Pancreas (tissue), 10 donors: ENCODE data around the gene SHISAL1. TPM values are rescaled to one million over a fixed set of nuclear protein-coding genes. Genes with fewer than 3 reads are reported as not detected.
A peak's percentile ranks its signal among the peaks of the same experiment; 100 is the strongest.

Experiments used
- ATAC-seq, 4 donors: fragments of 200-7000 bp; cut with Tn5 transposase; one replicate each; pipeline versions ENCODE4 v1.8.0 to v1.9.1; 2020; ENCODE audit warnings: mild to moderate bottlenecking in 4 of 4, moderate library complexity in 4 of 4
- DNase-seq, 6 donors: peaks; one replicate each; pipeline ENCODE4 v3.0.0-alpha.2; 2020
- FAIRE-seq: peaks from 2 replicates; lab custom pipeline; 2012; peaks lifted over from hg19 to GRCh38; lab: Jason Lieb, UNC
- H3K27ac ChIP-seq, 4 donors: fragments of 200-600 bp; sonication (generic); 1 replicate in 3 of 4; 2 replicates in 1 of 4; pipeline versions ENCODE4 v1.5.0 to v1.8.0; 2020
- H3K27me3 ChIP-seq, 4 donors: fragments of 200-600 bp; one replicate each; pipeline ENCODE4 v1.8.0; 2021
- H3K36me3 ChIP-seq, 3 donors: fragments of 200-600 bp; sonication (generic) in 1 of 3; one replicate each; pipeline versions ENCODE4 v1.5.0 to v1.8.0; 2020 to 2021
- H3K4me1 ChIP-seq, 3 donors: fragments of 200-600 bp; one replicate each; pipeline ENCODE4 v1.8.0; 2021
- H3K4me3 ChIP-seq, 4 donors: fragments of 200-600 bp; sonication (generic) in 2 of 4; one replicate each; pipeline versions ENCODE4 v1.5.0 to v1.8.0; 2020 to 2021
- H3K9me3 ChIP-seq, 4 donors: fragments of 200-600 bp; one replicate each; pipeline ENCODE4 v1.8.0; 2021
- CTCF ChIP-seq, 4 donors: fragments of 200-600 bp; sonication (generic) in 3 of 4; IDR thresholded peaks; one replicate each; pipeline versions ENCODE4 v1.5.0 to v1.8.0; 2021; ENCODE audit warnings: antibody characterized with exemption in 4 of 4
- WGBS, 2 donors: extraction: QIAGEN DNeasy Blood & Tissue Kit; methylation state at CpG; one replicate each; pipeline ENCODE4 v1.1.7; 2013; 5-methylcytosine and 5-hydroxymethylcytosine counted together
- intact Hi-C, 3 donors: fragments of 100-400 bp; cut with DNase I; formaldehyde crosslinking; loops; one replicate each; pipeline versions ENCODE4 v1.11.1 to v1.14.2; 2022
- polyA plus RNA-seq, 2 donors: library from polyadenylated mRNA; stranded (reverse); fragments of 200-250 nt; gene quantifications; one replicate each; pipeline ENCODE4 v1.2.3, GENCODE V29; 2013
- total RNA-seq, 6 donors: library from RNA; stranded (reverse); fragmentation: NEBNext Ultra II Directional in 4 of 6; extraction: Animal tissue kit (Norgen Biotek cat#: 25700) in 4 of 6; gene quantifications; one replicate each; pipeline versions ENCODE4 v1.2.1 to v1.2.4, GENCODE V29; 2021 to 2023
- donor health status: healthy with polysubstance abuse.
- donor health status: DM: no; HTN: no; CAD: no; lungs with moderate emphysema.
- donor health status: DM: no; HTN: no; CAD: no.
- donor health status: control.
- donor health status: control.
- donor health status: Bipolar disorder and iron deficiency.
- donor health status: DM: yes; HTN: yes; CAD: no.
- donor health status: DM: no; HTN: no; CAD: no.
- donor health status: DM: no; HTN: no; CAD: no.
- donor health status: DM: yes; HTN: yes; CAD: no.

SHISAL1 gene
- total and polyA plus RNA-seq, 8 donors = 0.35 to 1.3 (median 0.54) TPM

- Histone ChIP-seq H3K36me3 (no peaks in the 10 kb centered on the region), H3K4me3 (no peak overlapping the region), H3K27me3 (no peaks in the 10 kb centered on the region), H3K4me1 (no peaks in the 10 kb centered on the region), H3K27ac (no peak overlapping the region), H3K9me3 (no peaks in the 10 kb centered on the region)
- peak in 1 of 6 donors; percentile 30 for DNase-seq
- ATAC-seq = no peak
- intact Hi-C loops = no loop called here
- no peak for TF ChIP-seq CTCF (IDR thresholded peaks at IDR 0.05)
- WGBS, 2 donors = 83 to 85% methylated on average over 14 of the region's 14 CpGs
- FAIRE-seq = no peak
Observed at GRCh38 chr22:44261164-44261860, 51.4 kb downstream of the SHISAL1 start.

DNA sequence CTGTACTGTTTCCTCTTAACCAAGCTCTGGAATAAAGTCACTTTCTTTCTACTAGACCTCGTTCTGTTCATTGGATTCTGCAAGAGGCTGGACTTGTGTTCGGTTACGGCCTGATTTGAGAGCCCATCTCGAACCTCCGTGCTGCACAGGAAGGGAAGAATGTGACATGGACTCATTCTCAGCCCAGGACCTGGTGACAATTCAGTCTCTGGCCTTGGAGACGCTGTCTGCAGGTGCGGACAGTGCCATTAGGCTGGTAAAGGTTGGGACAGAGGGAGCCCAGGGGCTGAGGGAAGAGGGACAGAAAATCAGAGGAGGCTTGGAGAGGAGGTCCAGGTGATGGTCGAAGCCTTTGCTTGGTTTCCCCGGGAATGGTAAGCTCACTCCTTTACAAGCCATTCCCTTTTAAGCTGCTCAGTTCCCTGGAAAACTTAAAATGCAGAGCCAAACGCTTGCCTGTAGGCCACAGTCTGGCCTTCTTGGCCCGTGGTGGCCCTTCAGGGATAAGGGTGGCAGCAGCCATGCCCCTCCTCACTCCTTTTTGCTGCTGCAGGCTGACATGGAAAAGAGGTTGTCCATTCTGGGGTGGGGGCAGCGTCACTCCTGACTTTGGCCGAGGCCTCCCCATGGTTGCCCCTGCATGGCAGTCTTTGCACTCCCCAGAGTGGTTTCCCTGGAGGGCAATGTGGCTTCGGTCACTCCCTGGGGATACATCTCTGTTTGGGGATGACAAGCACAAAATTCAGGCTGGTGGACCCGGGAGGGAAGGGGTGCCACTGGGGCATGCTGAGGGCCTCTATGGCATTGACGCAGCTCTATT is 52.3 kb downstream of the SHISAL1 start:
- DNase-seq = peak in 2 of 6 donors; percentile 4 to 16

GRCh38 chr22:44259366-44260215 is 53.2 kb downstream of the SHISAL1 start:
- DNase-seq = peak in 1 of 6 donors; percentile 21
- Histone ChIP-seq H3K27me3 (no peaks in the 10 kb centered on the region), H3K27ac (no peak overlapping the region), H3K9me3 (no peaks in the 10 kb centered on the region), H3K36me3 (no peaks in the 10 kb centered on the region), H3K4me1 (no peaks in the 10 kb centered on the region), H3K4me3 (no peak overlapping the region)
- WGBS, 2 donors = 82 to 85% methylated on average over 19 of the region's 19 CpGs
- FAIRE-seq = no peak
- no peak for ATAC-seq
- intact Hi-C loops = no loop called here
- TF ChIP-seq CTCF (IDR thresholded peaks at IDR 0.05) = no peak

More for the DNA sequence above, 52.3 kb downstream of the SHISAL1 start:
- no peak for TF ChIP-seq CTCF (IDR thresholded peaks at IDR 0.05)
- FAIRE-seq (no peak), ATAC-seq (no peak)
- Histone ChIP-seq H3K27me3 (no peaks in the 10 kb centered on the region), H3K36me3 (no peaks in the 10 kb centered on the region), H3K4me1 (no peaks in the 10 kb centered on the region), H3K9me3 (no peaks in the 10 kb centered on the region), H3K27ac (no peak overlapping the region), H3K4me3 (no peak overlapping the region)
- intact Hi-C loops = no loop called here
- WGBS, 2 donors = 85 to 90% methylated on average over 16 of the region's 16 CpGs

- Histone ChIP-seq H3K4me1 (no peaks in the 10 kb centered on the region), H3K9me3 (no peaks in the 10 kb centered on the region), H3K36me3 (no peaks in the 10 kb centered on the region), H3K27ac (no peak overlapping the region), H3K4me3 (no peak overlapping the region), H3K27me3 (no peaks in the 10 kb centered on the region)
- WGBS, 2 donors = 71 to 73% methylated on average over 13 of the region's 13 CpGs
- DNase-seq (no peak), FAIRE-seq (no peak), ATAC-seq (no peak)
- intact Hi-C loops = no loop called here
- no peak for TF ChIP-seq CTCF (IDR thresholded peaks at IDR 0.05)
Observed at GRCh38 chr22:44256556-44257485, 55.9 kb downstream of the SHISAL1 start.
